SK-N-SH (cell line): ENCODE data around the gene ZBTB4. TPM values are rescaled to one million over a fixed set of nuclear protein-coding genes. Genes with fewer than 3 reads are reported as not detected.

Experiments used
- CTCF ChIA-PET: fragments of 300-600, 350-600 bp; formaldehyde crosslinking; extraction: SDS; loops from one replicate; lab custom pipeline; 2021; lab: Yijun Ruan, JAX
- POLR2A ChIA-PET: fragments of 350-600 bp; sonication (Branson Sonifier 250); formaldehyde crosslinking; extraction: SDS; loops from one replicate; lab custom pipeline; 2020; ENCODE audit warnings: antibody characterized with exemption, inconsistent platforms; lab: Yijun Ruan, JAX
- DNase-seq: peaks from one replicate; pipeline ENCODE4 v3.0.0; 2012
- H2AFZ ChIP-seq: fragments of 200-600 bp; sonication (generic); 2 replicates; pipeline ENCODE4 v1.8.1; 2016; ENCODE audit warnings: antibody characterized with exemption, mild to moderate bottlenecking, low read depth
- H3F3A ChIP-seq: fragments of 200-600 bp; sonication (generic); replicated peaks from 2 replicates; pipeline ENCODE3; 2016; ENCODE audit warnings: antibody characterized with exemption, mild to moderate bottlenecking; ENCODE audit not compliant: insufficient read depth
- H3K27ac ChIP-seq, 2 experiments: fragments of 200-500 bp in 1 of 2; fragments of 200-600 bp in 1 of 2; sonication (Bioruptor generic) in 1 of 2; sonication (generic), shearing (Covaris generic) in 1 of 2; 2 replicates each; pipeline versions ENCODE4 v1.5.1 to v1.6.1; 2014 to 2016; ENCODE audit warnings: low read depth in 2 of 2, inconsistent platforms in 1 of 2, low read length in 1 of 2, mild to moderate bottlenecking in 1 of 2, mixed read lengths in 1 of 2
- H3K27me3 ChIP-seq: fragments of 200-600 bp; sonication (generic), shearing (Covaris generic); 2 replicates; pipeline ENCODE4 v1.6.1; 2016; ENCODE audit warnings: mixed run types; ENCODE audit not compliant: insufficient read depth
- H3K36me3 ChIP-seq, 2 experiments: fragments of 200-500 bp in 1 of 2; fragments of 200-600 bp in 1 of 2; sonication (Bioruptor generic) in 1 of 2; sonication (generic) in 1 of 2; replicated peaks in 1 of 2; 2 replicates each; pipeline versions ENCODE3 to v1.5.1; 2014 to 2016; ENCODE audit warnings: low read length in 1 of 2, mild to moderate bottlenecking in 1 of 2; ENCODE audit not compliant: insufficient read depth in 2 of 2, control insufficient read depth in 1 of 2
- H3K4me1 ChIP-seq, 2 experiments: fragments of 200-500 bp in 1 of 2; fragments of 200-600 bp in 1 of 2; sonication (Bioruptor generic) in 1 of 2; sonication (generic), shearing (Covaris generic) in 1 of 2; 2 replicates each; pipeline versions ENCODE4 v1.5.1 to v1.6.1; 2014 to 2016; ENCODE audit warnings: low read depth in 1 of 2, low read length in 1 of 2, mixed run types in 1 of 2; ENCODE audit not compliant: insufficient read depth in 2 of 2, control insufficient read depth in 1 of 2
- H3K4me2 ChIP-seq: fragments of 200-600 bp; sonication (generic), shearing (Covaris generic); 2 replicates; pipeline ENCODE4 v1.6.1; 2017; ENCODE audit warnings: mixed run types
- H3K4me3 ChIP-seq, 2 experiments: fragments of 200-500 bp in 1 of 2; fragments of 200-600 bp in 1 of 2; sonication (Bioruptor generic) in 1 of 2; sonication (generic), shearing (Covaris generic) in 1 of 2; 2 replicates each; pipeline versions ENCODE4 v1.5.1 to v1.8.1; 2014 to 2016; ENCODE audit warnings: low read depth in 2 of 2, inconsistent platforms in 1 of 2, low read length in 1 of 2, mild to moderate bottlenecking in 1 of 2, mixed read lengths in 1 of 2, moderate library complexity in 1 of 2
- H3K79me2 ChIP-seq: fragments of 200-600 bp; sonication (generic); 2 replicates; pipeline ENCODE4 v1.8.1; 2017; ENCODE audit warnings: mild to moderate bottlenecking; ENCODE audit not compliant: insufficient read depth
- H3K9ac ChIP-seq: fragments of 200-600 bp; sonication (generic); 2 replicates; pipeline ENCODE4 v1.6.1; 2017; ENCODE audit warnings: mixed run types
- H3K9me2 ChIP-seq: fragments of 200-600 bp; sonication (generic); 2 replicates; pipeline ENCODE4 v1.6.1; 2017; ENCODE audit warnings: mixed run types
- H3K9me3 ChIP-seq: fragments of 200-600 bp; sonication (generic); 2 replicates; pipeline ENCODE4 v1.6.1; 2017; ENCODE audit warnings: mixed run types, mild to moderate bottlenecking, moderate library complexity
- H4K20me1 ChIP-seq: fragments of 200-600 bp; sonication (generic); 2 replicates; pipeline ENCODE4 v1.6.1; 2017; ENCODE audit warnings: mild to moderate bottlenecking, mixed run types; ENCODE audit not compliant: insufficient read depth
- CHD2 ChIP-seq: fragments of 150-350 bp; IDR thresholded peaks from 2 replicates; pipeline ENCODE4 v1.6.1; 2018; ENCODE audit warnings: low read length; ENCODE audit not compliant: partially characterized antibody
- CTCF ChIP-seq: fragments of 200-600 bp; sonication (generic); IDR thresholded peaks from 2 replicates; pipeline ENCODE4 v1.6.1; 2017; ENCODE audit warnings: antibody characterized with exemption, mild to moderate bottlenecking, moderate library complexity
- FOSL2 ChIP-seq: IDR thresholded peaks from 2 replicates; pipeline ENCODE4 v1.4.0; 2012; ENCODE audit warnings: low read depth, mild to moderate bottlenecking, moderate library complexity, borderline replicate concordance
- FOXJ3 ChIP-seq: sonication (generic); formaldehyde crosslinking; IDR thresholded peaks from 2 replicates; pipeline ENCODE4 v1.5.1; 2020; ENCODE audit warnings: mild to moderate bottlenecking, missing genetic modification reagents
- FOXM1 ChIP-seq: IDR thresholded peaks from 2 replicates; pipeline ENCODE4 v1.4.0; 2012; ENCODE audit warnings: low read depth, mild to moderate bottlenecking
- GABPA ChIP-seq: IDR thresholded peaks from 2 replicates; pipeline ENCODE4 v1.4.0; 2012; ENCODE audit warnings: low read depth, mild to moderate bottlenecking
- IRF3 ChIP-seq: fragments of 150-350 bp; IDR thresholded peaks from 2 replicates; pipeline ENCODE4 v1.6.1; 2016; ENCODE audit warnings: mild to moderate bottlenecking, low read depth, low read length
- JUND ChIP-seq: IDR thresholded peaks from 2 replicates; pipeline ENCODE4 v1.4.0; 2012
- NRF1 ChIP-seq: IDR thresholded peaks from 2 replicates; pipeline ENCODE4 v1.6.1; 2012; ENCODE audit warnings: low read depth, mild to moderate bottlenecking, low read length
- RCOR1 ChIP-seq: fragments of 150-350 bp; IDR thresholded peaks from 2 replicates; pipeline ENCODE4 v1.6.1; 2017; ENCODE audit warnings: antibody characterized with exemption, low read length
- REST ChIP-seq: IDR thresholded peaks from 2 replicates; pipeline ENCODE4 v1.6.1; 2012; ENCODE audit warnings: mild to moderate bottlenecking, low read depth, low read length, moderate library complexity
- SIN3A ChIP-seq: IDR thresholded peaks from 2 replicates; pipeline ENCODE4 v1.6.1; 2012; ENCODE audit warnings: low read depth, mild to moderate bottlenecking, low read length, moderate library complexity, borderline replicate concordance
- TEAD4 ChIP-seq: IDR thresholded peaks from 2 replicates; pipeline ENCODE4 v1.4.0; 2012; ENCODE audit warnings: mild to moderate bottlenecking, borderline replicate concordance; ENCODE audit not compliant: insufficient read depth
- ZBTB33 ChIP-seq: IDR thresholded peaks from 2 replicates; pipeline ENCODE4 v1.4.0; 2012; ENCODE audit warnings: low read depth, borderline replicate concordance
- WGBS: methylation state at CpG from one replicate; pipeline ENCODE4 v1.1.6; 2017; ENCODE audit warnings: low lambda C conversion rate; 5-methylcytosine and 5-hydroxymethylcytosine counted together
- polyA plus RNA-seq, 3 experiments: library from polyadenylated mRNA; depleted of rRNA; stranded (reverse); fragments of >200 nt; gene quantifications; 2 replicates each; pipeline ENCODE4 v1.2.3, GENCODE V29; 2012

Gene ZBTB4
- polyA plus RNA-seq, 1 of the 3 experiments (the other 2 are of a cell fraction) = 12.8 TPM

GRCh38 chr17:7497636-7498035 lies 18.2 kb upstream of the ZBTB4 start:
- Histone ChIP-seq H3K4me3 (no peak overlapping the region), H3K27ac (no peak overlapping the region), H4K20me1 (peaks cover 44% of the 10 kb centered on the region), H3F3A (no peaks in the 10 kb centered on the region), H3K4me1 (no peaks in the 10 kb centered on the region), H3K9me2 (no peaks in the 10 kb centered on the region), H3K36me3 (peaks cover 42 to 66% of the 10 kb centered on the region in 2 experiments), H3K9ac (no peak overlapping the region), H3K79me2 (peaks cover 56% of the 10 kb centered on the region), H3K4me2 (no peak overlapping the region), H3K9me3 (no peaks in the 10 kb centered on the region)
- WGBS = 97% methylated on average over 12 of the region's 14 CpGs
- ChIA-PET POLR2A (no interaction called here), CTCF (interaction anchor here (0.9 to 1.4 kb wide), 5 partner anchors 10 to 201 kb away, joined by 3 to 5 read pairs (median 4); no protein-coding TSS in a partner anchor)
- DNase-seq = no peak
- TF ChIP-seq FOXJ3 = no peak
- no peak for TF ChIP-seq CTCF
- no peak for TF ChIP-seq CHD2
- TF ChIP-seq FOXM1 = no peak
- TF ChIP-seq TEAD4 = no peak
- no peak for TF ChIP-seq SIN3A
- no peak for TF ChIP-seq GABPA
- TF ChIP-seq REST = no peak
- no peak for TF ChIP-seq RCOR1
- TF ChIP-seq IRF3 = no peak
- TF ChIP-seq JUND = no peak
- TF ChIP-seq ZBTB33 = no peak
- no peak for TF ChIP-seq FOSL2
- no peak for TF ChIP-seq NRF1
- TF ChIP-seq, all 33 proteins: peak for 0
- H2AFZ ChIP-seq = no peak overlapping the region
- no peaks in the 10 kb centered on the region for H3K27me3 ChIP-seq
